HG02678 (cell line): ENCODE data around the gene TDRD10.

Experiments used
- ATAC-seq: cut with Tn5 transposase; IDR thresholded peaks from one replicate; pipeline ENCODE4 v1.9.1; 2021; ENCODE audit warnings: mild to moderate bottlenecking, moderate library complexity; ENCODE audit not compliant: unreplicated experiment

Gene TDRD10

GRCh38 chr1:154551474-154551873, 49.5 kb downstream of the TDRD10 start:
- no peak for ATAC-seq

DNA sequence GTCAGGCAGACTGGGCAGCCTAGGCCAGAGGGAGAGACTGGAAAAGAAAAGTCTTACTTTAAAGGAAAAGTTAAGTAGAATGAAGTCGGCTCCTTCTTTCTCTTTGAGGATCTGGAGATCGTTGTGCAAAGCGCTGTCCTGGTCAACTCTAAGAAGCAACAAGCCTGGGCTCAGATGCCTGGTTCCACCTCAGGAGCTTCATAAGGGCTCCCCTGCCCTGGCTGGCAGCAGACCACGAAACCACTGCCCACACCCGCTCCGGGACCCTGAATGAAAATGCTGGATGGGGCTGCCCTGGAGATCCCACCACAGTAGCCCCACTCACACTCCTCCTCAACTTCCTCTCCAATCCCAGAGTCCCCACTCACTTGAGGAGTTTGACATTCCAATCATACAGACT, 50.0 kb downstream of the TDRD10 start:
- ATAC-seq = no peak

DNA sequence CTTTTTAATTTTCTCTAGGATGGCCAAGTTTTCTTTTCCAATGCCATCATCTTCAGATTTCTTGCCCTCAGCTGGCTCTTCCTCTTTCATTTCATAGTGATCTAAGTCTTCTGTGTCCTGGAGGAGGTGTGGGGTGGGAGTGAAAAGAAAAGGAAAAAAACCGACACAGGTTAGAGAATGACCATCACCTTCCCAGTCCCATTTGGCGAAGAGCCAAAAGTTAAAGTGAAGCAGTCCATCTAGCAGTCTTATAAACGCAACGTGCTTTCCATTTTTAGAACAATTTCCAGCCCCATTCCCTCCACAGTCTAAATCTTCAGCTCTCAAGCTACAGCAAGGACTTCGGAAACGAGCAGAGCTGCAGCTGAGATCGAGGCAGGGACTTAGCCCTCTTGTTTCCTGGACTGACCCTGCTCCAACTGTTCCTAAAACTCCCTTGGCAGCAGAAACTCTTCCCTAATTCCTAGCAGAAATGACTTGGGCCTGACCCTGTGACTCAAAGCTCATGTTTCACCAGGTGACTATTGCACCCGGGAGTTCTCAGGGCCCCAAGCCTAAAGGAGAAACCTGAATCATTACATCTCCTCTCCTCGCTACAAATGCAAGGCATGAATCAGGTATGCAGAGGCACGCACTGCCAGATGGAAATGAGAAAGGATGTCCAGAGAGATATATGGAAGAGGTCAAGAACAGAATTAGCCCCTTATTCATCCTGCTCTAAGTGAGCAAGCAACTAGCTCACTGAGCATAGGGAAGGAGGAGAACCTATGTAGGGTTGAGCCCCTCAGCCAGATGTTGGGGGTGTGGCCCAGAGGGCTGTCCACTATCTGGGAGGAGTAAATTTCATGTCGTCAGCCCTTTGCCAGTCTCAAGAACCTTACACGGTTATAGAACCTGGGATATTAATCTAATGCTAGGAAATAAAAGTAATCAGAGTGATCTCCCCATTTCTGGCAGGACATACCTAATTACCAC, 51.3 kb downstream of the TDRD10 start:
- ATAC-seq = no peak

- ATAC-seq = no peak
Observed at GRCh38 chr1:154556422-154556821, 54.4 kb downstream of the TDRD10 start.

DNA sequence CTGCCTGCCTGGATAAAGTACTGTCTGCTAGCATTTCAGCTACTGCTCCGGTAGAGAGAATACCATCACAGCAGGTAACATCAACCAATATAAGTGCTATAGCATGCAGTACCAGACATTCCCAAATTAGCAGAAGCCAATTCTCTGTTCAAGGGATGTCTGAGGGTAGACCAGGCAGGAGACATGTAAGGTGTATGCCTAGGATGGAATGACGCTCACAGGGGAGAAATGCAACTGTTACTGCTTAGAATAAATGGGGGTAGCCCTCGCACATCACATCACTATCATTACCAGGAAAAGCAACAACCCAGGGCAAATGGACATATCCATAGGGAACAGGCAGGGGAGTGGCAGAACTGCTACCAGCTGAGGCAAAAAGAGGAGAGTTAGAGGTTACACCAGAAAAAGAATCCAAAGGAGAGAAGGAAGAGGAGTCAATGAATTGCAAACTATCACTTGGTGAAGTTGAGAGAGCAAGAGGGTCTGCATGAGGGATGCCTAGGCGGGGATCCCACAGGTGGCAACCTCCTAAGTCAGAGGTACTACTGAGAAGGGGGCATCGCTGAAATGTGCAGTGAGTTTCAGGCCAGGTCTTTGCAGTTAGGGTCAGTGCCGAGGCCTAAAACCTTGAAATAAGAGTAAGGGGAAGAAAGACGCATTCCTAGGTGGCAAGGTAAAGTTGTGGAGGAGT, 55.4 kb downstream of the TDRD10 start:
- no peak for ATAC-seq

DNA sequence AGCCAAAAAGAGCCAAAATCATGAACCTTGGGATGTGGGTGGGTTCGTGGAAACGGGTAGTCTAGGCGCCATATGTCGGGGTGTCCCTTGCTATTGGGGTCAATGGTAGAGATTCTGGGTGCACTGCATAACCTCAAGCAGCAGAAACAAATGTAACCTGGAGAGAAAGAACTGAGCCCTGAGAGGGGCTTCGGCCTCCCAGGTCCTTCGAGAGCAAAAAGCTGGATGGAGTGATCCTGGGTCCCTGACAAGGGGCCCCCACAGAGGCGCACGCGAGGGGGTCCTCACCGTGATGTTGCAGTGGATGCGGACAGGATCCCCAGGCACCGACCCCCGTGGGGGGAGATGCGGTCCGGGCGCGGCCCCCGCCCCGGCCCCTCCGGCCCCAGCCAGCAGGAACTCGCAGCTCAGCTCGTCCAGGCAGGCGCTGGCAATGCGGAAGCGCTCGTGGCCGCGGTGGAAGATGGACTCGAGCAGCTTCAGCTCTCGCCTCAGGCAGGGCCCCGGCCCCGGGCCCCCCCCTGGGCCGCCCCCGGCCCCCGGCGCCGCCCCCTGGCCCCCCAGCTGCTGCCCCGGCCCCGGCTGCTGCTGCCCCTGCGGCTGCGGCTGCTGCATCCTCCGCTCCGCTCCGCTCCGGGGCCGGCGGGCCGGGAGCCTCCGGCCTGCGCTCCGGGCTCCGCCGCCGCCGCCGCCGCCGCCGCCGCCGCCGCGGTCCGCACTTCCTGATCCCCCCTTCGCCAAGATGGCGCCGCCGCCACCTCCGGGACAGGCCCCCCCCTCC, 56.1 kb downstream of the TDRD10 start, which contains the start of gene UBE2Q1:
Gene UBE2Q1, minus strand, starts transcription at position 724 of the 781 bp plus-strand sequence. Its CDS starts 109 bp downstream, at position 615.
- peak; percentile 3 for ATAC-seq

GRCh38 chr1:154558720-154559465, 56.9 kb downstream of the TDRD10 start:
- peak; percentile 92 for ATAC-seq

DNA sequence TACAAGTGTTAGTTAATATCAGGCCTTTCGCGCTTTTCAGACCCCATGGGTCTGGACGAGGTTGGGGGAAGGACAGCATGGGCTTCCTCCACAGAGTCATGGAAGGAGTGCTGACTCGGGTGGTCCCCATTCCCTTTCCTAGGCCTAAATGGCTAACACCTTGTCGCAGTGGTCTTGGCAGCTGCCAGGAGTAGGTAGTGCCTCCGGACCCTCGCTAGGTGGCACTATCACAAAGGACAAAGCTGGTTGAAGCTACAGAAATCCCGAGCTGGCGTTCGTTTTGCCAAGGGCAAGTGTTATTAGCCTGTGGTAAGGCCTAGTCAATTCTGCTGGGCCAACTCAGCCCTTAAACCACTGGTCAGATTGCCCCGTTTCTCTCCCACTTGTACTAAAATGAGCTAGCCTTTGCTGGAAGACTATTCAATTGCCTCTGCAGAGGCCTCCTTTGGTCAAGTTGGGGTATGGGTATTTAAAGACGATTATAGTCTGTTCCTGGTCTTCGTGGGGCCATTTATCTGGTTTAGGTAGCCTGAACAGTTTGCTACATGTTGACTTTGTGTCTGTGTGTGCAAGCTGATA, 57.5 kb downstream of the TDRD10 start:
- ATAC-seq = peak; percentile 30

GRCh38 chr1:154565876-154566275, 63.9 kb downstream of the TDRD10 start:
- no peak for ATAC-seq

GRCh38 chr1:154567386-154568156, 65.6 kb downstream of the TDRD10 start, which contains the start of gene CHRNB2:
CHRNB2 (plus strand) TSS chr1:154567778; CDS start chr1:154568045, 267 bp downstream.
- ATAC-seq = no peak

DNA sequence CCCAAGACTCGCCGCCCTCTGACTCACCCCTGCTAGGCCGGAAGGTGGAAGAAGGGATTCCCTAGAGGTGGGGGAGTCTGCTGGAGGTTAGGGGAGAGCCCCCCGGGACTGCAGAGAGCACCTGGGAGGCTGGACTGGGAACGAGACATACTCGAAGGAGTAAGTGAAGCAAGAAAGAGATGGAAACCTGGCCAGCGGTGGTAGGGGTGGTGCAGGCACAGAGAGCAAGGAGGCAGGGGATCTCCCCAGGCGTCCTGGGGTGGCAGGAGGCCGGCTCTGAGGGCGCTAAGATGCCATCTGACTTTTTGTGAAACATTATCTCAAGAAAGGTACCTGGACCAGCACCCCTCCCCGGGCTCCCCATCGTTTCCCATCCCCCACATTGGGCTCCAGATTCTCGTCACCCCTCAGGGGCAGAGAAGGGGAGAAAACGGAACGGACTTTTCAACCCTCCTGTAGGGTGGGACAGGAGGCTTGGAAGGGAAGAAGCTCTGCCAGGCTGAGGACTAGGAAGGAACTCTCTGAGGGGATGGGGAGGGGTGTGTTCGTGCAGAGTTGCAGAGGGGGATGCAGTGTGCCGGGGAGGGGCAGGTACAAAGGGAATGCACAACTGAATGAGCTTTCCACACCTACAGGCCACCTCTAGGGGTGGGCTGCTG, 66.3 kb downstream of the TDRD10 start:
- no peak for ATAC-seq

DNA sequence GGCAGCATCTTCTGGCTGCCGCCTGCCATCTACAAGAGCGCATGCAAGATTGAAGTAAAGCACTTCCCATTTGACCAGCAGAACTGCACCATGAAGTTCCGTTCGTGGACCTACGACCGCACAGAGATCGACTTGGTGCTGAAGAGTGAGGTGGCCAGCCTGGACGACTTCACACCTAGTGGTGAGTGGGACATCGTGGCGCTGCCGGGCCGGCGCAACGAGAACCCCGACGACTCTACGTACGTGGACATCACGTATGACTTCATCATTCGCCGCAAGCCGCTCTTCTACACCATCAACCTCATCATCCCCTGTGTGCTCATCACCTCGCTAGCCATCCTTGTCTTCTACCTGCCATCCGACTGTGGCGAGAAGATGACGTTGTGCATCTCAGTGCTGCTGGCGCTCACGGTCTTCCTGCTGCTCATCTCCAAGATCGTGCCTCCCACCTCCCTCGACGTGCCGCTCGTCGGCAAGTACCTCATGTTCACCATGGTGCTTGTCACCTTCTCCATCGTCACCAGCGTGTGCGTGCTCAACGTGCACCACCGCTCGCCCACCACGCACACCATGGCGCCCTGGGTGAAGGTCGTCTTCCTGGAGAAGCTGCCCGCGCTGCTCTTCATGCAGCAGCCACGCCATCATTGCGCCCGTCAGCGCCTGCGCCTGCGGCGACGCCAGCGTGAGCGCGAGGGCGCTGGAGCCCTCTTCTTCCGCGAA, 69.4 kb downstream of the TDRD10 start:
- no peak for ATAC-seq

DNA sequence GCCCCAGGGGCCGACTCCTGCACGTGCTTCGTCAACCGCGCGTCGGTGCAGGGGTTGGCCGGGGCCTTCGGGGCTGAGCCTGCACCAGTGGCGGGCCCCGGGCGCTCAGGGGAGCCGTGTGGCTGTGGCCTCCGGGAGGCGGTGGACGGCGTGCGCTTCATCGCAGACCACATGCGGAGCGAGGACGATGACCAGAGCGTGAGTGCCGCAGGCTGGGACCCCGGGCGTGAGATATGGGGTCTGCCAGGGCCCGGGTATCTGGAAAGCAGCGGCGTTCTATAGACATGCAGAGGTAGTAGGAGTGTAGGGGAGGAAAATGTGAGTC, 69.9 kb downstream of the TDRD10 start:
- no peak for ATAC-seq

- no peak for ATAC-seq
Observed at GRCh38 chr1:154572468-154573167, 70.6 kb downstream of the TDRD10 start.

DNA sequence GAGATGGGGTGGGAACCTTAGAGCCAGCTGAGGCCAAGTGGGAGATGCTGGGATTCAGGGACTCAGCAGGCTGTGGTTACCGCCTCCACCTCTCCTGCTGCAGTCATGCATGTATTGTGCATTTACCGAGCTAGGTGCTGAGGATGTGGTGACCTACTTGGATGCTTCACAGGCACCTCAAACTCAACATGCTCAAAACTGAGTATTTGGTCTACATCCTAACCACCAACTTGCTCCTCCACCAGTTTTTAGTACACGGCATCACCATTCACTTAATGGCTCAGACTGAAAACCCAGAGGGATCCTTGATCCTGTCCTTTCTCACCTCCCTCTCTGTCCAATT, 71.1 kb downstream of the TDRD10 start:
- ATAC-seq = no peak

GRCh38 chr1:154574716-154575115, 72.7 kb downstream of the TDRD10 start:
- no peak for ATAC-seq

GRCh38 chr1:154575147-154575927, 73.3 kb downstream of the TDRD10 start:
- no peak for ATAC-seq
